HCT116 (cell line): ENCODE results near the gene RPL10.

Source experiments
- POLR2A ChIP-seq: IDR thresholded peaks from 2 replicates; pipeline ENCODE4 v1.7.0; 2011; ENCODE audit warnings: borderline replicate concordance; ENCODE audit not compliant: insufficient read depth, insufficient read length; ENCODE audit errors: extremely low read depth
- ZNF274 ChIP-seq: fragments of 200-500 bp; sonication (Bioruptor generic); IDR thresholded peaks from 2 replicates; pipeline ENCODE4 v1.6.1; 2014; ENCODE audit warnings: mild to moderate bottlenecking, low read depth, low read length, inconsistent platforms
- TF ChIP-seq, protein P1 (sequence below): IDR thresholded peaks from 2 replicates; pipeline ENCODE4 v1.6.1; 2011; ENCODE audit warnings: mild to moderate bottlenecking, low read length, moderate library complexity; ENCODE audit not compliant: insufficient replicate concordance; ENCODE audit errors: extremely low read depth

DNA sequence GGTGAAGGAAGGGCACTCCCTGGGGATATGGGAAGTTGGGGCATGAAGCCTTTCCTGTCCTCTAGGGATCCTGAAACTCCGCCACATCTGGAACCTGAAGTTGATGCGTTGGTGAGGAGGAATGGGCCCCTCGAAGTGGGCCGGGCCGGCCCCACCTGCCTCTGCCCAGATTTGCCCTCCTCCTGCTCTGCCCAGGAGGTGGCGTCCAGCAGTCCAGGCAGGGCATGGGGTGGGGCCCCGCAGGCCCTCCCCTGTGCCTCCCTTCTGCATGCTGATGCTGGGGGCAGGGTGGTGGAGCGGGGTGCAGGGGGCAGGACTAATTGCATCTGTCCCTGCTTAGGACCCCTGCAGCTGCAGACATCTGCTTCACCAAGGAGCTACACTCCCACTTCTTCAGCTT is 15.0 kb downstream of the RPL10 start:
- no peak for TF ChIP-seq ZNF274
- TF ChIP-seq POLR2A: no peak
- TF ChIP-seq, protein P1, sequence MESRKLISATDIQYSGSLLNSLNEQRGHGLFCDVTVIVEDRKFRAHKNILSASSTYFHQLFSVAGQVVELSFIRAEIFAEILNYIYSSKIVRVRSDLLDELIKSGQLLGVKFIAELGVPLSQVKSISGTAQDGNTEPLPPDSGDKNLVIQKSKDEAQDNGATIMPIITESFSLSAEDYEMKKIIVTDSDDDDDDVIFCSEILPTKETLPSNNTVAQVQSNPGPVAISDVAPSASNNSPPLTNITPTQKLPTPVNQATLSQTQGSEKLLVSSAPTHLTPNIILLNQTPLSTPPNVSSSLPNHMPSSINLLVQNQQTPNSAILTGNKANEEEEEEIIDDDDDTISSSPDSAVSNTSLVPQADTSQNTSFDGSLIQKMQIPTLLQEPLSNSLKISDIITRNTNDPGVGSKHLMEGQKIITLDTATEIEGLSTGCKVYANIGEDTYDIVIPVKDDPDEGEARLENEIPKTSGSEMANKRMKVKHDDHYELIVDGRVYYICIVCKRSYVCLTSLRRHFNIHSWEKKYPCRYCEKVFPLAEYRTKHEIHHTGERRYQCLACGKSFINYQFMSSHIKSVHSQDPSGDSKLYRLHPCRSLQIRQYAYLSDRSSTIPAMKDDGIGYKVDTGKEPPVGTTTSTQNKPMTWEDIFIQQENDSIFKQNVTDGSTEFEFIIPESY: no peak
